Muscle layer of colon (tissue), 2 donors: Measurements from ENCODE around the gene SLC14A1.

Experiments used
- H3K27ac ChIP-seq: one replicate; pipeline ENCODE4 v1.7.0; 2013; ENCODE audit warnings: low read depth, mild to moderate bottlenecking, low read length, moderate library complexity
- H3K27me3 ChIP-seq, 2 donors: one replicate each; pipeline ENCODE4 v1.7.0; 2013; ENCODE audit warnings: low read length in 2 of 2, mild to moderate bottlenecking in 2 of 2; ENCODE audit not compliant: insufficient read depth in 2 of 2, control insufficient read depth in 1 of 2
- H3K36me3 ChIP-seq: one replicate; pipeline ENCODE4 v1.7.0; 2013; ENCODE audit warnings: mild to moderate bottlenecking, low read length; ENCODE audit not compliant: insufficient read depth
- H3K4me1 ChIP-seq: one replicate; pipeline ENCODE4 v1.7.0; 2013; ENCODE audit warnings: mild to moderate bottlenecking, low read length; ENCODE audit not compliant: insufficient read depth
- H3K4me3 ChIP-seq, 2 donors: one replicate each; pipeline ENCODE4 v1.7.0; 2013; ENCODE audit warnings: low read length in 2 of 2, low read depth in 1 of 2, mild to moderate bottlenecking in 1 of 2, moderate library complexity in 1 of 2
- H3K9ac ChIP-seq: one replicate; pipeline ENCODE4 v1.7.0; 2013; ENCODE audit warnings: low read length
- H3K9me3 ChIP-seq: one replicate; pipeline ENCODE4 v1.7.0; 2013; ENCODE audit warnings: mild to moderate bottlenecking, low read length
- donor health status: abdominal sarcoma.
- donor health status: Adenocarcinoma of cecum.

SLC14A1 gene

GRCh38 chr18:45723567-45724355 lies at the start of gene SLC14A1:
SLC14A1 (plus strand) TSS chr18:45724181; CDS start chr18:45730321, 6,140 bp downstream.
- H3K4me3 ChIP-seq, result no peak within 1 kb of the TSS
- H3K9me3 ChIP-seq, result no peaks in the 10 kb centered on the region
- no peaks in the 10 kb centered on the region for H3K27me3 ChIP-seq
- H3K4me1 ChIP-seq, result no peaks in the 10 kb centered on the region
- no peaks in the 10 kb centered on the region for H3K36me3 ChIP-seq
- H3K9ac ChIP-seq, result no peak within 1 kb of the TSS
- H3K27ac ChIP-seq, result no peak within 1 kb of the TSS

DNA sequence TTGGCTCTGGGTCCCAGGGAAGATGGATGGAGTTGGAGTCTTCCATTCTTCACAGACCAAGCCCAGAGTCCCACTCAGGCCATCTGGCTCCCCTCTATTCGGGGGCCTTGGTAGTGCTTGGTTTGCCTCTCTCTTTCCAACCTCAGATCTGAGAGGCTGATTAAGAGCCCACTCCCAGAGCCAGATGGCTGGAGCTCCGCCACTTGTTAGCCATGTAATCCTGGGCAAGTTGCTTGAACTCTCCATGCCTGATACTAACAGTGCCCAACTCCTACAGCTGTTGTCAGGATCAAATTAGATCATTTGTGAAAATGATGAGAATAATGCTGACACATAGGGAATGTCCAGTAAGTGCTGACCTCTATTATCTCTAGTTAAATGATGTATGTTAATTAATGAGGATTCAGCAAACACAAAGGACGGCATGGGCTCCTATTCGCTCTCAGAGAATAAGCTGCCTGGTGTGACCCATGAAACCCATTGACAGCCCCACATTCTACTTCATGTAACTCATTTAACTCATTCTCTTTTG lies 46.6 kb upstream of the SLC14A1 start:
- no peaks in the 10 kb centered on the region for H3K9me3 ChIP-seq
- H3K36me3 ChIP-seq, result no peaks in the 10 kb centered on the region
- no peak overlapping the region for H3K4me3 ChIP-seq
- H3K27ac ChIP-seq, result no peak overlapping the region
- no peak overlapping the region for H3K9ac ChIP-seq
- no peaks in the 10 kb centered on the region for H3K27me3 ChIP-seq
- no peaks in the 10 kb centered on the region for H3K4me1 ChIP-seq

GRCh38 chr18:45678441-45678840 lies 45.5 kb upstream of the SLC14A1 start:
- Histone ChIP-seq H3K9me3 (no peaks in the 10 kb centered on the region), H3K9ac (no peak overlapping the region), H3K4me3 (no peak overlapping the region), H3K27me3 (no peaks in the 10 kb centered on the region), H3K36me3 (no peaks in the 10 kb centered on the region), H3K27ac (no peak overlapping the region), H3K4me1 (no peaks in the 10 kb centered on the region)

GRCh38 chr18:45678850-45679249 lies 45.1 kb upstream of the SLC14A1 start:
- Histone ChIP-seq H3K9ac (no peak overlapping the region), H3K36me3 (no peaks in the 10 kb centered on the region), H3K27ac (no peak overlapping the region), H3K4me1 (no peaks in the 10 kb centered on the region), H3K9me3 (no peaks in the 10 kb centered on the region), H3K4me3 (no peak overlapping the region), H3K27me3 (no peaks in the 10 kb centered on the region)

DNA sequence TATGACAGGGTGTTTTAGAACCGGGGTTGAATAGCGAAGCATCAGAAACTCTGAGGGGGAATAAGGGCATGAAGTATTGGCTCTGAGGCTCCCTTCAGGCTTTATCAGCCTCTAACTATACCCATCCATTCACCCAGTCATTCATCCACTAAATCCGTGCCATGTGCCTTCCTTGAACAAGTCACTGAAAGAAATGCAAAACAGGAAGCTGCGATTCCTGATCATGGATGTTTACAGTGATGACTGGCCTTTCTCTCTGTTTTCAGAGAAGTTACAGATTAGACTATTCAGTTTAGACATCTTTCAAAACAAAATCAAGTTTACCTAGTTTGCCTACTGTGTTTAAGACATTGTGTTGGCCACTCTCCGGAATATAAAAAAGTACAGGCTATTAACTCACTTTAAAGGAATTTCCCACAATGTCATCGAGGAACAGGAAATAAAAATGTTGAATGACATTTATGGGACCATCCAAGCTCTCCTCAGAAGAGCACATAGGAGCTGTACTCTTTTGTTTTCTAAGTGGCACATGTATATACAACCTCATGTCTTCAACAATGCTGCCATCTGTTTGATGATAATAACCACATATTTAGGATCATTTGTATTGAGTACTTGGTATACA lies 43.8 kb upstream of the SLC14A1 start:
- H3K27me3 ChIP-seq, result no peaks in the 10 kb centered on the region
- no peak overlapping the region for H3K9ac ChIP-seq
- no peaks in the 10 kb centered on the region for H3K4me1 ChIP-seq
- no peaks in the 10 kb centered on the region for H3K36me3 ChIP-seq
- no peak overlapping the region for H3K4me3 ChIP-seq
- H3K27ac ChIP-seq, result no peak overlapping the region
- H3K9me3 ChIP-seq, result no peaks in the 10 kb centered on the region

- Histone ChIP-seq H3K36me3 (no peaks in the 10 kb centered on the region), H3K4me1 (no peaks in the 10 kb centered on the region), H3K9ac (no peak overlapping the region), H3K27me3 (no peaks in the 10 kb centered on the region), H3K4me3 (no peak overlapping the region), H3K9me3 (no peaks in the 10 kb centered on the region), H3K27ac (no peak overlapping the region)
These were observed 41.8 kb upstream of the SLC14A1 start for GRCh38 chr18:45682181-45682580.

DNA sequence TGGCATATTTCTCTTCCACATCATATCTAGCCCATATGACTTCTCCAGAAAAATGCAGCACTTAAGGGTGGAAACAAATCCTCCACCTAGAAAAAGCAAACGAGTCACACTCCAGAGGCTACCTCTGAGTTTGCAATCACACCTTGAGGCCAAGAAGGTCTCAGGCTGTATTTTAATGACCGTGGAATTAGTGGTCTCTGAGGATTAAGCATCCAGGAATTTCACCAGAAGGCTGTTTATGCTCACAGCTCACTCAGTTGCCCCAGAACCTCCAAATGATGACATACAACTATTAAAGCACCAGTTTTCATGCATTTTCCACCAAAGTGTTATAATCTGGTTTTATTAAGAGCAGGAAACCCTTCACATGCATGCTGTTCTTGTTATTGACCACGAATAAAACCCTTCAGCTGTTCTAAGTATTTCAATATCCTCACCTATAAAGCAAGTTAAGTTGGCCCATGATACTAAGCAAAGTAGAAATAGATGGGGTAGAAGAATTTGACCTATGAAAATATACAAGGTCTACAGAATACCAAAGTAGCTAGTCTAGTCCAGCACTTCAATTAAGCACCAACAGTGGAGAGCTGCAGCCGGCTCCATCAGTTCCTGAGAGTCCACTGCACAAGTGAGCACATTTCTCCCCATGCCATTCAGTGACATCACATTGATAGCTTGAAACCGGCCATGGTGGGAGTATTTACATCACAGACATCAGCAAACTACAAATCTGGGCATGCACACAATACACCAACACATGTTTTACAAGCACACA lies 39.5 kb upstream of the SLC14A1 start:
- Histone ChIP-seq H3K4me1 (no peaks in the 10 kb centered on the region), H3K9ac (no peak overlapping the region), H3K27ac (no peak overlapping the region), H3K27me3 (no peaks in the 10 kb centered on the region), H3K36me3 (no peaks in the 10 kb centered on the region), H3K4me3 (no peak overlapping the region), H3K9me3 (no peaks in the 10 kb centered on the region)

GRCh38 chr18:45686891-45687611 lies 36.9 kb upstream of the SLC14A1 start:
- Histone ChIP-seq H3K9me3 (no peaks in the 10 kb centered on the region), H3K4me3 (no peak overlapping the region), H3K9ac (no peak overlapping the region), H3K36me3 (no peaks in the 10 kb centered on the region), H3K4me1 (no peaks in the 10 kb centered on the region), H3K27me3 (no peaks in the 10 kb centered on the region), H3K27ac (no peak overlapping the region)

- H3K27ac ChIP-seq, result no peak overlapping the region
- no peaks in the 10 kb centered on the region for H3K4me1 ChIP-seq
- H3K4me3 ChIP-seq, result no peak overlapping the region
These were observed 36.4 kb upstream of the SLC14A1 start for GRCh38 chr18:45687621-45688020.

DNA sequence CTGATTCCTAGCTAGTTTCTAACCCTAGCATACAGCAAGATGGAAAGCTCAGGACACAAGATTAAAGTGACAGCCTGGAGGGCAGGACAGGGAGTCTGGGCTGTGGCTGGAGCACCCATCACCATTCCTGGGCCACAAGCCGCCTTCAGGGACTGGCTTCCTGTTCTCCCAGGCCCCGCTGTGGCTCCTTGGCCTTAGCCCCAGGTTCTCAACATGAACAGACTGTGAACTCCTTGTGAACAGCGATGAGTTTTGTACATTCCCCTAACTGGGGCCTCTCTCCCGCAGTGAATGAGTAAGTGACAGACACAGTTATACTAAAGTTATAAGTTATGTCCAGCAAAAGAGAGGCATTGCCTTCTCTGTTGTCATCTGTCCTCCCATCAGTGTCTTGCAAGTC lies 35.9 kb upstream of the SLC14A1 start:
- no peaks in the 10 kb centered on the region for H3K36me3 ChIP-seq
- H3K9me3 ChIP-seq, result no peaks in the 10 kb centered on the region
- no peak overlapping the region for H3K4me3 ChIP-seq
- H3K27ac ChIP-seq, result no peak overlapping the region
- no peaks in the 10 kb centered on the region for H3K4me1 ChIP-seq
- H3K9ac ChIP-seq, result no peak overlapping the region
- no peaks in the 10 kb centered on the region for H3K27me3 ChIP-seq

More at GRCh38 chr18:45687621-45688020, 36.4 kb upstream of the SLC14A1 start:
- Histone ChIP-seq H3K27me3 (no peaks in the 10 kb centered on the region), H3K9me3 (no peaks in the 10 kb centered on the region), H3K9ac (no peak overlapping the region), H3K36me3 (no peaks in the 10 kb centered on the region)

GRCh38 chr18:45688833-45689232 lies 35.1 kb upstream of the SLC14A1 start:
- no peaks in the 10 kb centered on the region for H3K9me3 ChIP-seq
- H3K4me3 ChIP-seq, result no peak overlapping the region
- H3K9ac ChIP-seq, result no peak overlapping the region
- no peaks in the 10 kb centered on the region for H3K27me3 ChIP-seq
- no peak overlapping the region for H3K27ac ChIP-seq
- no peaks in the 10 kb centered on the region for H3K4me1 ChIP-seq
- H3K36me3 ChIP-seq, result no peaks in the 10 kb centered on the region
